22Rv1 (cell line): ENCODE data around the gene TRANK1.

Source experiments
- ZFX ChIP-seq: fragments of 450-650 bp; IDR thresholded peaks from 2 replicates; pipeline ENCODE4 v1.6.1; 2017; ENCODE audit warnings: antibody characterized with exemption, borderline replicate concordance
- TF ChIP-seq, protein P1 (sequence below): fragments of 450-650 bp; IDR thresholded peaks from 2 replicates; pipeline ENCODE4 v1.5.1; 2017; ENCODE audit warnings: mild to moderate bottlenecking

GRCh38 chr3:36875397-36875796 lies 69.5 kb downstream of the TRANK1 start:
- TF ChIP-seq, protein P1, sequence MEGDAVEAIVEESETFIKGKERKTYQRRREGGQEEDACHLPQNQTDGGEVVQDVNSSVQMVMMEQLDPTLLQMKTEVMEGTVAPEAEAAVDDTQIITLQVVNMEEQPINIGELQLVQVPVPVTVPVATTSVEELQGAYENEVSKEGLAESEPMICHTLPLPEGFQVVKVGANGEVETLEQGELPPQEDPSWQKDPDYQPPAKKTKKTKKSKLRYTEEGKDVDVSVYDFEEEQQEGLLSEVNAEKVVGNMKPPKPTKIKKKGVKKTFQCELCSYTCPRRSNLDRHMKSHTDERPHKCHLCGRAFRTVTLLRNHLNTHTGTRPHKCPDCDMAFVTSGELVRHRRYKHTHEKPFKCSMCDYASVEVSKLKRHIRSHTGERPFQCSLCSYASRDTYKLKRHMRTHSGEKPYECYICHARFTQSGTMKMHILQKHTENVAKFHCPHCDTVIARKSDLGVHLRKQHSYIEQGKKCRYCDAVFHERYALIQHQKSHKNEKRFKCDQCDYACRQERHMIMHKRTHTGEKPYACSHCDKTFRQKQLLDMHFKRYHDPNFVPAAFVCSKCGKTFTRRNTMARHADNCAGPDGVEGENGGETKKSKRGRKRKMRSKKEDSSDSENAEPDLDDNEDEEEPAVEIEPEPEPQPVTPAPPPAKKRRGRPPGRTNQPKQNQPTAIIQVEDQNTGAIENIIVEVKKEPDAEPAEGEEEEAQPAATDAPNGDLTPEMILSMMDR, result no peak
- no peak for TF ChIP-seq ZFX
